Activated T-helper 9 cell treated with anti-CD3 and anti-CD28 coated beads, Interleukin-2, amount 50 U/mL, for 16 hours (primary cell): ENCODE data around the gene CROCC2.

Source experiments
- DNase-seq: peaks from one replicate; pipeline ENCODE4 v3.0.0-alpha.2; 2020; ENCODE audit warnings: low read depth

The CROCC2 gene

GRCh38 chr2:240921311-240921994 is 15.3 kb downstream of the CROCC2 start:
- no peak for DNase-seq

DNA sequence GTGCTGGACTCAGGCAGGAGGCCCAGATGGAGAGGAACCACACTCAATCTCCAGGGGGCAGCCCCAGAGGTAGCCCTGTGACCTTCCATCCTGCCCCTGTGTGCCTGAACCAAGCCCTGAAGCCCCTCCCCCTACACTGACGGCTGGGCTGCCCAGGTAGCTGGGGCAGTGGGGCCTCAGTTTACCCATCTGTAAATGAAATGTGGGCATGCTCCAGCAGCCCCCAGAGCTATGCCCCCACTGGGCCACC is 15.8 kb downstream of the CROCC2 start:
- no peak for DNase-seq

GRCh38 chr2:240922245-240922981 is 16.3 kb downstream of the CROCC2 start:
- DNase-seq: no peak

DNA sequence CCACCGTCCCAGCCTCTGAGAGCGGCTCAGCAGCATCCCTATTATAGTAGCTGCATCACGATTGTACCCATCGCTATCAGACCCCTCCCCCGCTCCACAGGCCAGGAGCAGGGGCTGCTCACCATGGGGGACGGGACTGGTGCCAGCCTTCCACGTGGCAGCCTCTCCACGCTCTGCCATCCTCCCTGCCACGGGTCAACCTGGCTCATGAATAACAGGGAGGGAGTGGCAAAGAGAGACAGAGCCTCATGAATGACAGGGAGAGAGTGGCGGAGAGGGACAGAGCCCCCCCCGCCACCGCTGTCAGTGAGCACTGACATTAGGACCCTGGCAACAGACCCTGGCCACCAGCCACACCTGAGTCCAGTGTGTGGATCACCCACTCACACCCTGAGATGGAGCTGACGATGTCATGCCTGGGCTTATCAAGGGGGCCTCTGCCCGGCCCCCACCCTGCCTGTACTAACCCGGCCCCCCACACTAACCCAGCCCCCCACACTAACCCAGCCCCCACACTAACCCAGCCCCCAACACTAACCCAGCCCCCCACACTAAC is 16.9 kb downstream of the CROCC2 start:
- DNase-seq: no peak

DNA sequence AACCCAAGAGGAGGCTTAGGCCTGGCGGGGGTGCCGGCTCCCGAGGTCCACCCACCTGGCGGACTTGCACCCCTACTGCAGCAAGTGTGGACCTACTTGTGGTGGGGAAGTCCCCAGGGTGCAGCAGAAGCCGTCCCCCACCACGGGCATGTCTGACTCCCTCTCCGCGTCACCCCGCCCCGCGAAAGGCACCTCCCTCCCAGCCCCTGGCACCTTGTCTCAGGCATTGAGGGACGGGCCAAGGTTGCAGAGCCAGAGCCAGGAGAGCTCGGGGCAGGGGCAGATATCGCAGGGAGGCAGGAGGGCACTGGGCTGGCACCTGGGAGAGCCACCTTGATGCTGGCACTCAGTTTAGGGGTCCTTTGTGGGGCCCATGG is 19.0 kb downstream of the CROCC2 start:
- no peak for DNase-seq

DNA sequence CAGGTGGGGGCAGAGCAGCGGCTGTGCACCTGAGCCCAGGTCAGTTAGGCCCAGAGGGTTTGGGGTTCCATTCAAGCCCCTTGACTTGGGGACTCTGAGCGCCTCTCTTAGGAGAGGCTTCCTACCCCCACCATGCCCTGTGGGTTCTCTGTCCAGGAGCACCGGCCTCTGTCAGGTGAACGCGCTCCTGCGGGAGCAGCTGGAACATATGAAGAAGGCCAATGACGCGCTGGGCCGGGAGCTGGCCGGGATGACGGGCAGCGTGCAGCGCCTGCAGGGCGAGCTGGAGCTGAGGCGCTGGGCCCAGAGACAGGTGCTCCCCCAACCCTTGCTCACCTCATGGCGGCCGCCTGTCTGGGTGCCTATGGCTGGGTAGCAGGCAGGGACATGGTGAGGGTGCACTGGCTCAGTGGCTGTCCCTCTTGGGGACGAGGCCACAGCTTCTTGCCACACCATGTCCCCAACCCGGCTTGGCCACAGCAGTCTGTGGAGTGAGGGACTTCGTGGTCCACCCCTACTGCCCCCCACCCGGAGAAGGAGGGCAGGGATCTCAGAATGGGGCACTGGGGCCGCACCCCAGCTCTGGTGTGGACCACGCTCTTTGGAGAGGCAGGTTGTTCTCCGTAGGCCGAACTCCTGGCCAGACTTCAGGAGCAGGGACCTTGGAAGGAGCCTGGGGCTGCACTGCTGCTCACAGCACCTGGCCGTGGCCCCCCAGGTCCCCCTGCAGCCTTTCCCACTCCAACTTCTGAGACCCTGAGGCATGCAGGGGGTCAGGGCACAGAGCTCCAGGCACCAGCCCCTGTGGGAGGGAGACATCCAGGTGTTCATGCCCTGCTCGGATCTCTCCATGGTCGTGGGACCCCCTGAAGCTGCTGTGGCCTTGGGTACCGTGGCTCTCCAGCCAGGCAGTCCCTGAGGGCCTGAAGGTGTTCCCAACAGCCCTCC is 19.7 kb downstream of the CROCC2 start:
- DNase-seq: no peak

DNA sequence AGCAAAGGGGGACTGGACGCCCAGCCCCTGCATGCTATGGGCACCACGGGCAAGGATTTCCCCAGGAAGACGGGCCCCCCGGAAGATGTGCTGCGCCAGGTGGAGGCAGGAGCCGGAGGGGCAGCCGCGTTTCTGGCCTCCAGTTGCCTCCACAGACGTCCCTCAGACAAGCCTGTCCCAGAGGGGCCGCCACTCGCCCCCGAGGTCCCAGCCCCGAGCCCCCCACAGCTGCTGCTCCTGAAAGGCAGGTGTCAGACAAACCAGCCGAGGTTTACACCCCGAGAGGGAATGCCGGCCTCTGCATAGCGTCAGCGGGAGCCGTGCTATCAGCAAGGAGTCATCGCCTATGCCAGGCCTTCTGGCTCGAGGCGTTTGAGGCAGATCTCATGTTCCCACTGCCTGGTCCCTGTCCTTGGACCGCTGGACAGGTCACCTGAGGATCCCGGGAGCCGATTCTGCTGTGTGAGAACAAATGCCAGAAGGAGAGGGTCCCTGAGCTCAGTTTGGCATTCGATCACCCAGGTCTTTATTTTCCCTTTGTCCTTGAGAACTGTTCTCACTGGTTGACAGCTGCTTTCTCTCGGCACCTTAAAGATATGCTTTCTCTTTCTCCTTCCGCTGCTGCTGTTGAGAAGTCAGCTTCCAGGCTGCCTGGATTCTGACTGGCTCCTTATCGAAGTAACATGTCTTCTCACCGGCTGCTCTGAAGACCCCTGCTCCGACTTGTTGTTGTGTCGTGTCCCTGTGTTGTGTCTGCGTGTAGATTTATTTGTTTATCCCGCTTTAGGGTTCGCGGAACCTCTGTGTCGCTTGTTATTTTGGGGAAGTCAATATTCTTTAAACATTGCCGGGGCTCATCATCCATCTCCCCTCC is 20.6 kb downstream of the CROCC2 start:
- no peak for DNase-seq

- no peak for DNase-seq
Measured at GRCh38 chr2:240927390-240927781, 21.2 kb downstream of the CROCC2 start.

DNA sequence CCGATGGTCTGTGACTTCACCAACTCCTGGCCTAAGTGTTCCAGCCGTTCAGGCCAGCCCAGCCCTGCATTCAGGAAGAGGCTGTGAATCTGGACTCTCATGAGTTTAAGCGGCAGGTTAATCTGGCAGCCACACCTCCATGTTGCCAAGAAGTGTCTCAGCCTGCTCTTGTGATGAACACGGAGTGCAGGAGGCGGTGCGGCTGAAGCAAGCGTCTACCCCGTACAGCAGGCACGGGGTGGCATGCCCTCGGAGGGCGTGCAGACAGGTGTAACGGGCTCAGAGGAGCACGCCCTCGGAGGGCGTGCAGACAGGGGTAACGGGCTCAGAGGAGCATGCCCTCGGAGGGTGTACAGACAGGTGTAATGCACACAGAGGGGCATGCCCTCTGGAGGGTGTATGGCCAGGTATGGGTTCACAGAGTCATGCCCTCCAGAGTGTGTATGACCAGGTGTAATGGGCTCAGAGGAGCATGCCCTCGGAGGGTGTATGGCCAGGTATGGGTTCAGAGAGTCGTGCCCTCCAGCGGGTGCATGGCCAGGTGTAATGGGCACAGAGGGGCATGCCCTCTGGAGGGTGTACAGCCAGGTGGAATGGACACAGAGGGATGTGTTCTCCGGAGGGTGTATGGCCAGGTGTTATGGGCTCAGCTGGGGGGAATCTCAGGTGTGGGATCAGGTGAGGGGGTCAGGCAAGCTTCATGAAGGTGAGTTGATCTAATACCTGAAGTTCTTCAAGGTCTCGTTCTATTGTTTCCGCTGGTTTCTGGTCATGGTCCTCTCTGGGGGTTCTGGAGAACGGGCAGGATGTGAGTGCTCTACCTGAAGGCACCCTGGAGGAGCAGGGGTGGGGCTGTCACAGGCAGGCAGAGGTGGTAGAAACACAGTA is 22.6 kb downstream of the CROCC2 start:
- no peak for DNase-seq

DNA sequence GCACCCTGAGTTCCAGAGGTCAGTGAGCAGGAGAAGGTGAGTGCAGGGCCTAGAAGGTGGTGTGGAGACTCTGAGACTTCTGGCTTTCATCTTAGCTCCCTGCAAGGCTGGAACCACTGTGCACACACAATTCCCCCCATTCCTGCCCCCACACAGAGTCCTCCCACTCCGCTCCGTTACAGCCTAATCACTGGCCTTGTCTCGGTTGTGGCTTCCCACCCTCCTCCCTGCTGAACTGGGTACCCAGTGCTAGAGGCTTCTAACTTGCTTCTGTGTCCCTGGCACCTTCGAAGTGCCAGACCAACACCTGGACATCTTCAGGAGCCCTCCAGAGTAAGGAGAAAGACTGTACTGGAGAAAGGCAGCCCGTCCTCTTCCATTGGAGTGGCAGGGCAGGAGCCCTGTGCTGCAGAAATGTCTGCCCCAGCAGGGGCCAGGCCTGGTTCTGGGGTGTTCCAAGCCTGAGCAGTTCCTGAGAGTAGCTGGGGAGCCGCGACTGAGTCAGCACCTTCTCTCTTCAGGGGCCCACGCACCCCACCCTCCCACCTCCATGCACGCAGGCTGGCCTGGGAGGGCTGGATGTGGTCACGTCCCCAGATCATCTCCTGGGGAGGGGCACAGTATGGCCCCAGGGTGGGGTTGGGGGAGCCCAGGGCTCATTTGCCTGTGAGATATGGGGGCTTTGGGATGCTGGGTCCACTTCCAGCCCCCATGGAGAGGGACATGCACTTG is 23.4 kb downstream of the CROCC2 start:
- no peak for DNase-seq

DNA sequence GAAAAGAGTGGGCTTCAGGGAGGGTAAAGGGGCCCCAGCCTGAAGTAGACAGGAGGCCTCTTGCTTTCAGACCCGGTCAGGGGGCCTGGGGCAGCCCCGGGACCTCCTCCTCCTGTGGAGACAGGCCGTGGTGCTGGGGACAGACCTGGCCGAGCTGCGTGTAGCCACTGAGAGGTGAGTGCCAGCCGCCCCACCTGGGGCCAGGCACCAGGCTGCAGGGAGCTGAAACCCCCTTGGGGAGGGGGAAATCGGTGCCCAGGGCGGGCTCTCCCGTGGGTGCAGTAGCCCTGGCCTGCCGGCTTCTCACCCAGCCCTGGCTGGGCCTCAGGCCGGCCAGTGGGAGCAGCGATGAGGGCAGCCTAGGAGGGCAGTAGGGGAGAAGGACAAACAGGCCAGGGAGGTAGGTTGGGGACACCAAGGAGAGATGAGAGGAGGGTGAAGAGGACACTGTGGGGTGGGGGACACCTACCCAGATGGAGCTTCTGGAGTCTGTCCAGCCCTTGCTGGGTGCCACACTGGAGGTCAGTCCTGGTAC is 24.0 kb downstream of the CROCC2 start:
- no peak for DNase-seq

DNA sequence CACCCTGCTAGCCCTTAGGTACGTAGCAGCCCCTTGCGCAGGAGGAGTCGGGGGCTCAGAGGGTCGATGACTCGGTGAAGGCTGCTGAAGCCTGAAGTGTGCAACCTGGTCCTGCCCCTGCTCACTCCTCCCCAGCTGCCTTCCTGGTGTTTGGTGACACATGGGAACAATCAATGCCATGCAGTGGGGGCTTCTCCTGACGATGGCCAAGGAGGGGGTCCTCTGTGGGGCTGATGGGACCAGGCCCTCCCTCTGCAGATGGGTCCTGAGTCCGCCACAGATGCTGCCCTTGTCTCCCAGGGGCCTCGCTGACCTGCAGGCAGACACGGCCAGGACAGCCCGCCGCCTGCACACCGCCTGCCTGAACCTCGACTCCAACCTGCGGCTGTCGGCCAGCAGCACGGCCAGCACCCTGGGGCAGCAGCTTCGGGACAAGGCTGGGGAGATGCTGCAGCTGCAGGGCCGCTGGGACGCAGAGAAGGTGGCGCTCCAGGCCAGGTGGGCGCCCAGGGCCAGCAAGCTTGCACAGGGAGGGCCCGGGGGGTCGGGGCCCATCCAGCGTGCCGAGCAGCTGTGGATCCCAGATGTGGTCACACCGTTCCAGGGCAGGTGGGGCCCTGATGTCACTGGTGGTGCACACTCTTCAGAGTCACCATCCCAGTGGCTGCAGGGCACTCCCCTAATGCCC is 24.6 kb downstream of the CROCC2 start:
- no peak for DNase-seq

GRCh38 chr2:240931319-240931949 is 25.3 kb downstream of the CROCC2 start:
- DNase-seq: no peak

DNA sequence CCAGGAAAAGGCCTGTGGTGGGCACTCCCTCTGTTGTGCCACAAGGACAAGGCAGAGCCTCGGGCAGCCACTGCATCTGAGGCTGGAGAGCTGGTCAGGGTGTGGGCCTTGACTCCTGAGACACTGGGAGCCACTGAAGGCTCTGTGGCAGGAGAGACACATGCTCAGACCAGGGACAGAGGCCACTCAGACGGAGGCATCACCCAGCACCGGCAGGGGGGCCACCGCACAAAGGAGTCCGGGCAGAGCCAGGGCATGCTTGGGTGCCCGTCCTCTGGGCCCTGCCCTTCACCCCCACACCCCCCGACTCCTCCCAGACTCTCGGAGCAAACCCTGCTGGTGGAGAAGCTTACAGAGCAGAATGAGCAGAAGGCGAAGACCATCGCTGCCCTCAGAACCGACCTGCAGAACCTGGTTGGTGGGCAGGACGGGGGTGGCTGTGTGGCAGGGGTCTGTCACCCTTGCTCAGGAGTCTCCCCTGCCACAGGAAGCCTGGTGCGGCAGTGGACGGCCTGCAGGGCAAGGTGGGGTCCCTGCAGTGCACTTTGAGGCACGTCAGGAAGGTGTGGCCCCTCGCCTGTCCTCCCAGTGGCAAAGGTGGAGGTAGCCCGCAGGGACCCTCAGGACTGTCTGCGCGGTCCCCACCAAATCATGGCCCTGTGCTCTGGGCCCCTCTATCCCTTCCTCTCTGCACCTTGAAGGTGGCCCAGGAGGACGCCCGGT is 26.0 kb downstream of the CROCC2 start:
- DNase-seq: no peak

- no peak for DNase-seq
Measured at GRCh38 chr2:240932724-240933047, 26.6 kb downstream of the CROCC2 start.

DNA sequence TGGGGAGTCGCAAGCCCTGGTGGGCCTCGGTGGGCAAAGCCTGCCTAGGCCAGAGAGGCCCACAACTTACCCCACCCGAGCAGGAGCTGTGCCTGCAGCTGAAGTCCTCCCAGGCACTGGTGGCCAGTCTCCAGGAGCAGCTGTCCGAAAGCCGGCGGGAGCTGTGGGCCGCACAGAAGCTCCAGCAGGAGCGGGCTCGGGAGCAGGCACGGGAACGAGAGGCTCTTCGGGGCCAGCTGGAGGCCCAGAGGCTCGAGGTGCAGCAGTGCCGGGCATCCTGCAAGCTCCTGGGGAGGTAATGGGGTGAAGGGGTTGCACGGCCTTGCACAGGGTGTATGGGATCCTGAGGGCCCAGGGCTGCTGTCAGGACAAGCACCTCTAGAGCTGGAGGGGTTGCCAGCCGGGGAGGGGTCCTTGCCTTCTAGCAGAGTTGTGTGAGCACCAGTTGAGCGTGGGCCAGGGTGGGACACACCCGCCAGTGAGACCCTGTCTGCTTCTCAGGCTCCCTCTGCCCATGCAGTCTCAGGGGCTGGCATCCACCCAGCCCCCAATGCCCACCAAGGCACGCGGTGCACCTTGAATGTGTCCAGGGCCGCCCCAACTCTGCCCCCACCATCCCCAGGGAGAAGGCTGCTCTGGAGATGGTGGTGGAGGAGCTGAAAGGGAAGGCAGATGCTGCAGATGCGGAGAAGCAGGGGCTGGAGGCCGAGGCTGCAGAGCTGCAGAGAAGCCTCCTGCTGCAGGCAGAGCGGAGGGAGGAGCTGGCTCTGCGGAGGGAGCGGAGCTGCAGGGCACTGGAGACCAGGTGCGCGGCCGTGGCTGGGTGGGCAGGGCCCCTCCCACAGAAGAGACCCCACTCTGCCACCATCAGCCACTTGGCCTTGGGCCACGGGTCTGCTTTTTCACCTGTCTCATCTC is 27.2 kb downstream of the CROCC2 start:
- DNase-seq: no peak
